LNCaP clone FGC (cell line): ENCODE results near the gene WAC.
"Not testable (repeated sequence)": the region's sequence is repeated elsewhere in the genome, so short reads cannot be mapped to it uniquely, and the experiment has no call there.

Experiments
- DNase-seq: peaks from one replicate; pipeline ENCODE4 v3.0.0-alpha.2; 2011; ENCODE audit warnings: low read depth
- H3K4me3 ChIP-seq: 2 replicates; pipeline ENCODE4 v1.5.1; 2011; ENCODE audit warnings: mild to moderate bottlenecking, low read depth, low read length, control low read depth
- CTCF ChIP-seq: IDR thresholded peaks from 2 replicates; pipeline ENCODE4 v1.5.1; 2012; ENCODE audit warnings: mild to moderate bottlenecking; ENCODE audit not compliant: control insufficient read depth, insufficient read depth; ENCODE audit errors: extremely low read depth

Gene WAC

DNA sequence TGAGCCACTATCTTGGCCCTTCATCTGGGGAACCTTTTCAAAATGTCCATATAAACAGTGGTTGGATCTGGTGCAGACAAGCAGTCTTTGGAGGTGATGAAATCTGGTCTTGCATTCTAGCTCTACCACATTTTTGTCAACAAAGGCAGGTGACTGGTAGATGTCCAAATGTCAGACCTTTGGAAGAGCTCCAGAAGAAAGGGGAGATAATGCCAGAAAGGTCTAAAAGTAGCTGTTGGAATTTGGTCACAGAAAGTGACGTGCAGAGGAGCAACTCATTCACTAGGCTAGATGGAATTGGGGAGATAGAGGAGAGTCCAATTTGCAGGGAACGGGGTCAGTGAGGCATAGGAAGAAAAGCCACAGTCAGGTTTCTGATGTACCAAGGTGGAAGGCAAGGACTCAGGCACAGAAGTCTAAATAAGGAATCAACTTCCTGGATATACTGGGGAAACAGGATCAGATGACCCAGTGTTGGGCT, 36.4 kb upstream of the WAC start:
- no peak for TF ChIP-seq CTCF
- DNase-seq: peak; percentile 61
- no peak overlapping the region for H3K4me3 ChIP-seq

GRCh38 chr10:28497313-28498126, 35.4 kb upstream of the WAC start:
- DNase-seq: no peak
- no peak for TF ChIP-seq CTCF
- H3K4me3 ChIP-seq: no peak overlapping the region

- not testable (repeated sequence) for DNase-seq, H3K4me3 ChIP-seq
These were observed 32.7 kb upstream of the WAC start for GRCh38 chr10:28500203-28500602.

- DNase-seq: peak; percentile 82
- no peak; the same call in 1 of the 2 replicates for TF ChIP-seq CTCF
- no peak overlapping the region for H3K4me3 ChIP-seq
These were observed 29.8 kb upstream of the WAC start for GRCh38 chr10:28503114-28503513.

GRCh38 chr10:28505359-28505959, 27.5 kb upstream of the WAC start:
- no peak for TF ChIP-seq CTCF
- no peak for DNase-seq

GRCh38 chr10:28508304-28508925, 24.5 kb upstream of the WAC start:
- H3K4me3 ChIP-seq: no peak overlapping the region
- no peak for TF ChIP-seq CTCF
- DNase-seq: no peak

More at GRCh38 chr10:28505359-28505959, 27.5 kb upstream of the WAC start:
- H3K4me3 ChIP-seq: no peak overlapping the region

GRCh38 chr10:28509286-28509685, 23.6 kb upstream of the WAC start:
- no peak for DNase-seq
- TF ChIP-seq CTCF: no peak
- no peak overlapping the region for H3K4me3 ChIP-seq
